T-helper 22 cell (primary cell): ENCODE results near the gene ZSWIM7.
"Not testable (repeated sequence)": the region's sequence is repeated elsewhere in the genome, so short reads cannot be mapped to it uniquely, and the experiment has no call there.

Experiments
- DNase-seq: peaks from one replicate; pipeline ENCODE4 v3.0.0-alpha.2; 2020; ENCODE audit warnings: low read depth

ZSWIM7 gene

DNA sequence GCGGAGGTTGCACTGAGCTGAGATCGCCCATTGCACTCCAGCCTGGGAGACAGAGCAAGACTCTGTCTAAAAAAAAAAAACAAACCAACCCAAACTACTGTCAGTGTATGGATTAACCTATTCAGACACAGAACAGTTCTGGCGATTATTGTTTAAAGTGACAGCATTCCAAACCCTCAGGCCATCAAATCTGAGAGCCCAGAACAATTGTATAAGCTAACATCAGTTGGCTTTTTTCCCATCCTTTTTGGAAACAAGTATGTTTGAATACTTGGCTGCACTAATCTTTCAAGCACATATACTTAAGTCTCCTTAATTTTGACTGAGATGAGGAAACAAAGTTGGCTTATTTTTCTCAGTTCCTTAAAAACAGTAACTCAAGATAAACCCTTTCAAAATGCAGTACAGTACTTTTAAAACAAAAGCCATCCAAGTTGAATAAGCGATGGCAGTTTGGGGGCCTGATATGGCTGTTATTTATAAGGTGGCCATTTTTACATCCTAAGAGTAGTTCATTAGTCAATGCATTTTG lies 1.4 kb downstream of the ZSWIM7 start:
- no peak for DNase-seq

DNA sequence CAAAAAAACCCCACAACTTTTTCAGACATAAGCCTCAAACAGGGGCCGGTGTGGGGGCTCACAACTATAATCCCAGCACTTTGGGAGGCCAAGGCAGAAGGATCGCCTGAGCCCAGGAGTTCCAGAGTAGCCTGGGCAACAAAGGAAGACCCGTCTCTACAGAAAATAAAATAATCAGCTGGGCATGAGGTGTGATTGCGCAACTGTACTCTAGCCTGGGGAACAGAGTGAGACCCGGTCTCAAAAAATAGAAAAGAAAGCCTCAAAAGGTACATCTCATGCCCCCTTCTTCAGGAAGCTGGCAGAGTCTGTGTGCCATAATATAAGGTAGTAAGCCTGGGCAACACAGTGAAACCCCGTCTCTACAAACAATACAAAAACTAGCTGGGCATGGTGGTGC lies 3.2 kb downstream of the ZSWIM7 start:
- no peak for DNase-seq

DNA sequence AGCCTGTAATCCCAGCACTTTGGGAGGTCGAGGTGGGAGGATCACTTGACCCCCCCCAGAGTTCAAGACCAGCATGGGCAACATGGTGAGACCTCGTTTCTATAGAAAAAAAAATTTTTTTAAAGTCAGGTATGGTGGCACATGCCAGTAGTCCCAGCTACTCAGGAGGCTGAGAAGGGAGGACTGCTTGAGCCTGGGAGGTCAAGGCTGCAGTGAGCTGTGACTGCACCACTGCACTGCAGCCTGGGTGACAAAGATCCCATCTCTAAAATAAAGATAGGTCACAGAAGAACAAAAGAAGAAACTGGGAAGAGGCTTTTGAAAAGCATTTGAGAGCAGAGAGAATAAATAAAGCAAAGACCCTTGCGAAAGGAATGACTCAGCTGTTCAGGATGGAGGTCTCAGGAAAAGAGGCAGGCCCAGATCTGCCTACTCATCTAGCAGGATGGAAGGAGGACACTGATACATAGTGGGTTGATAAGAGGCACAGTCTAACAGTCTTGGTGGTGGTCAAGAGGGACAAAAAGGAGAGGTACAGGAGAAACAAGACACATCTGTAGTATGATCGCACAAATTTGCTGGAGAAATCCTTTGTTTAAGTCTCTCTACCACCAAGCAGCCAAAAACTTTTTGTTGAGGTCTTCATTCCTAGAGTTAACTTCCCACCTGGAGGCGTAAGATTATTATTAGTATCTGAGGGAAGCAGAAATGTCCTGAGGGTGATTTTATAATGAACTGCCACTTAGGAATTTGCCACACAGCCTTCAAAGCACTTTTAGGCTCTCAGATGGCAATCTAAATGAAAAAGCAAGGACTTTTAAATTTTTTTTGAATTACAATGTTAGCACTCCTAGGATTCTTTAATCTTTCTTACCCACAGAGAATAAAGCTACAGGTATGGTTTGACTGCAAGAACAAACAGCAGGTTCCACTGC lies 17.6 kb downstream of the ZSWIM7 start:
- no peak for DNase-seq

DNA sequence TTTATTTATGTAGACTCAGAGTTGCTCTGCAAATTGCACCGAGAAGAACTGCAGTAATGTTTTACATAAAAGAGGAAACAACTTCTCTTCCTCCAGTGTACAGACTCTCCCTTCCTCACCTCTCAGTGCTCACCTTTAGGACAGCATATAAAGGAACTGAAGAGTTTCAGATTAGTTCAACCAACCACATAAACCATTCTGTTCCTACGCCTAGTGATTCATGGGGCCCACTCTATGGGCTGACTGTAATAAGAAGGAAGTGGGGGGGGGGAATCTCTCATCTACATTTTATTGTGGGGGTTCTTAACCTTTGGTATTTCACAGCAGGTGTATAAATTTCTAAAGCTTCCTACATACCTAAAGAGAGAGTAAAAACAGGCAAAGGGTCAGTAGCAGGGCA lies 18.3 kb downstream of the ZSWIM7 start:
- no peak for DNase-seq

DNA sequence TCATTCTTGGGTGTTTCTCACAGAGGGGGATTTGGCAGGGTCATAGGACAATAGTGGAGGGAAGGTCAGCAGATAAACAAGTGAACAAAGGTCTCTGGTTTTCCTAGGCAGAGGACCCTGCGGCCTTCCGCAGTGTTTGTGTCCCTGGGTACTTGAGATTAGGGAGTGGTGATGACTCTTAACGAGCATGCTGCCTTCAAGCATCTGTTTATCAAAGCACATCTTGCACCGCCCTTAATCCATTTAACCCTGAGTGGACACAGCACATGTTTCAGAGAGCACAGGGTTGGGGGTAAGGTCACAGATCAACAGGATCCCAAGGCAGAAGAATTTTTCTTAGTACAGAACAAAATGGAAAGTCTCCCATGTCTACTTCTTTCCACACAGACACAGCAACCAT lies 20.5 kb downstream of the ZSWIM7 start:
- DNase-seq: not testable (repeated sequence)

DNA sequence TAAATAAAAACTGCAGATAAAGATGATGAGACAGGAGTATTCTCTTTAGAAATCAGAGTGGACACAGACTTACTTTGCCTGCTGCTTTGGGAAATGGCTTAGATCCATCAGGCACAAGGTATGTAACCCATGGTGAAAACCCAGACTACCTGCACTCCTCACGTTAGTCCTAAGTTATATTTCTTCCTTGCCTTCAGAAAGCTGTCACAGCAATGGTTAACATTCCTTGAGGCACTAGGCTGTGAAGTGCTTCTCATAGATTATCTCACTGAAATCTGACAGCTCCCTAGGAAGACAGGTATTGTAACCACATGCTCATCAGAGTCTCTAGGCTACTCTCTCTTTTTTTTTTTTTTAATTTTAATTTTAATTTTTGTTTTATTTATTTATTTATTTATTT lies 20.9 kb downstream of the ZSWIM7 start:
- no peak for DNase-seq

- DNase-seq: no peak
Observed at GRCh38 chr17:15977894-15978293, 21.6 kb downstream of the ZSWIM7 start.

GRCh38 chr17:15973834-15974233 lies 25.7 kb downstream of the ZSWIM7 start:
- no peak for DNase-seq

DNA sequence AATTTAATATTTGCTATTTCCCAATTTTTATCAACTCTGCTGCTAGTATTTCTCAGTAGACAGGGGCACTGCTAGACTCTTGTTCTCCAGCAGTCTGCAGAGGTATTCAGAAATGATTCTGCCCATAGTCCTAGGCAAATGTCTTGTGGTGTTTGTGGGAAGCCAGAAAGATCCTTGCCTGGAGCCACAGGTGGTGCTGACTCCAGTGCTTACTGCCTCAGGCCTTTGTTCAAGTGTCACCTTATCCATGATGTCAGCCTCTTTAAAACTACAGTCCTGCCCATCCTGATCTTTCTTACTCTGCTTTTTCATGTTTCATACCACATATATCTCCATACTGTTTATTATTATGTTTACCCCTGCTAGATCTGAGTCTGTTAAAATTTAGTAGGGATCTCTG lies 26.5 kb downstream of the ZSWIM7 start:
- DNase-seq: no peak

GRCh38 chr17:15972497-15972951 lies 27.0 kb downstream of the ZSWIM7 start:
- DNase-seq: no peak

DNA sequence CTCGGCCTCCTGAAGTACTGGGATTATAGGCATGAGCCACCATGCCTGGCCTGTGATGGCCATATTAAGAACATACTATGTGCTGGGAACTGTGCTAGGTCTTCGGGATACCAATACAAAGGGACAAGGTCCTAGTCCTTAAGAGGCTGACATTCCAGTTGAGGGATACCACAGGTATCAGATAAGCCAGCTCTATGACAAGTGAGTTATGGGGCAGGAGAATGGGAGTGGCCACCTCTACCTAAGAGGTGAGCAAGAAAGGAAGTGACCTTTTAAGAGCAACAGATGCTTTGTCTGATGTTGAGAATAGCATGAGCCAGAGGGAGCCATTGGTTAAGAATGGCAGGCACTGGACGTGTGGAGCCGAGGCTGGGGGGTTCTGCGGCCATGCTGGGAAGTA lies 27.6 kb downstream of the ZSWIM7 start:
- no peak for DNase-seq

- DNase-seq: no peak
Observed at GRCh38 chr17:15971098-15971678, 28.3 kb downstream of the ZSWIM7 start.

DNA sequence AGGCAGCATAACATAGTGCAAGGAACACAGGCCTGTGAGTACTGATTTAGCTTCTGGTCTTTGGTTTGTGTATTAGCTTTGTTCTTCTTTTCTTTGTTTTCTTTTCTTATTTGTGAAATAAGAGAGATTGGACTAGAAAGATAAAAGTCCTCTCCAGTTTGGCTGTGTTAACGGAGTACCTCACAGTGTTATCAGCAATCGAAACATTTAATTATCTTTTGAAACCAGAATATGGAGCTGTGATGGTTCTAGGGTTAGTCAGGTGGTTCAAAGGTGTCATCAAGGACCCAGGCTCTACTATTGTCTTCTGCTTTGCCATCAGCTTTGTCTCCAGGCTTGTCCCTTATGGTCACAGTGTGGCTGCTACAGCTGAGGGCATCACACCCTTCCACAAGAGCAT lies 29.0 kb downstream of the ZSWIM7 start:
- DNase-seq: no peak

GRCh38 chr17:15969463-15969862 lies 30.0 kb downstream of the ZSWIM7 start:
- DNase-seq: no peak

- DNase-seq: no peak
Observed at GRCh38 chr17:15967706-15968399, 31.7 kb downstream of the ZSWIM7 start.

DNA sequence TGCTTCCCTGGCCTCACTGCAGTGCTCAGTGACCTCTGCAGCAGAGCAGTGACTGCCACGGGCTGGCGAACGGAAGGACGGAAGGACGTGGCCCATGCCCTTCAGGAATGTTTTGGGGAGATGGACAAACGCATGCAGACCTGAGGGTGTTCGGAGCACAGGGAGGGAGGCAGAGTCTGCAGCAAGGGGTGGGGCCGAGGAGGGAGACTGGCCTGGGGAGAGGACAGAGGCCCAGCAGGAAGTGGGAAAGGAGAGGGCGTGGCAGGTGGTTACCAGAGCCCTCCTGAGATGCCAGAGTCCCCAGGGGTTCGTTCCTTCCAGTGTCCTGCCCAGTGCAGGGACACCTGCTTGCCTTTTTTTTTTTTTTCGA lies 32.6 kb downstream of the ZSWIM7 start:
- DNase-seq: no peak

DNA sequence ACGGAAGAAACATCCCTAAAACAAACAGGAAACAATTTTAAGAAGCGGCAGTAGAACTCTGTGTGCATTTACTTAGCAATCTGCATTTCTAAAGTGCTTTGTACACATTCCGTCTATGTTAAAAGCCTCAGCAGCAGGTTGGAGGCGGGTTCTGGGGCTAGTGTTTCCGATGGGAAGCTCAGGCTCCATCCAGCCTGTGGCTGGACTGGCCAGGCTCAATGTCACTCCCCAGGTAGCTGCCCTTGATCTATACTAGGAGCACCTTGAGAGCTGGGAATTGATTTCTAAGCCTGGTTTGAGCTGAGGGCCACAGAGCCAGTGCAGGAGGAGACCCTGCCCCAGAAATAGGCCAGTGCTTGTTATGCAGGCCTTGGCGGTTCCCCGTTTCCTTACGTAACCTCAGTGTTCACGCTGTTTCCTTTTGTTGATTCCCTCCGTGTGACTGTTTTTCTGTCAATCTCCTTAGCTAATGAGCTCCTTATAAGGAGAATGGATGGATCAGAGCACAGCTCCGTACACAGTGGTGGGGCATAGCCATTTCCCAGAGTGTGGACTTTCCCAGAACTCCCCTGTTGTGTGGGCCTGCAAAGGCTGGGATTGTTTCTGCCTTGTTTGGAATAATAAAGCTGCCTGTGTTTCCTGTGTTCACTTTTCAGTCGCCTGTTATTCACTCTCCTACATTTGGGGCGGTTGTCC lies 33.2 kb downstream of the ZSWIM7 start:
- no peak for DNase-seq

DNA sequence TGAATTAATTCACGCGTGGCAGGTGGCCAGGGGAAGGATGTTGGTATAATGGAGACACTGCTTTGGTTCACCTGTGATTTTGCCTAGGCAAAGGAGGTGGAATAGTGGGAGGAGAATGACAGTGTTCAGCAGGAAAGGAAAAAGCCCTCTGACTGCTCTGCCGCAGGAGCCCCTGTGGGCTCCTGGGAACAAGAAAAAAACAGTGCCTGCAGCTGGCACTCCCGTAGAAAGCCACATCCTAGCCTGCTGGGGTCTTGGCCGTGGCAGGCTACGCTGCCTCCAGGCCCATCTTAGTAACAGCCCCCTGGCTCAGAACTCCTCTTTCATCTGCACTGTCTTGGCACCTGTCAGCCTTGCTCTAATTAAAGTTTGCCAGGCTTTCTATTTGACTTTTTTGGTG lies 34.0 kb downstream of the ZSWIM7 start:
- no peak for DNase-seq

DNA sequence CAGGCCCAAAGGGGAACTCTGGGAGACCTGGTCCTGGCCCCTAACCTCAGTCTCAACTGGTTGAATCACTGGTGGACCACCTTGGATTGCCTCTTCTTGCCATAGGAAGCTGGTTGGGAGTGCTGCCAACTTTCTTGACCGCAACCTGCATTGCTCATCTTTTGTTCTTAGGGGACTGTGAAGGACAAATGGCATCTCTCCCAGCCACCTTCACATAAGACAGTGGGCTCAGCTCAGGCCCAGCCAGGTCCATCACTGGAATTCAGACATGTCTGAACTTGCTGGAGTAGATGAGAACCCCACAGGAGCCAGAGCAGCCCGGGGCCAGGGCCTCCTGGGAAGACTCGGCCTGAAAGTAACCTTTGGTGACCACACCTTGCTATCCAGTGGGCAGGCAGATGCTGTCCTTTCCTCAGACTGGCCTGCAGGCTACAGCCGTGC lies 35.8 kb downstream of the ZSWIM7 start:
- DNase-seq: no peak

DNA sequence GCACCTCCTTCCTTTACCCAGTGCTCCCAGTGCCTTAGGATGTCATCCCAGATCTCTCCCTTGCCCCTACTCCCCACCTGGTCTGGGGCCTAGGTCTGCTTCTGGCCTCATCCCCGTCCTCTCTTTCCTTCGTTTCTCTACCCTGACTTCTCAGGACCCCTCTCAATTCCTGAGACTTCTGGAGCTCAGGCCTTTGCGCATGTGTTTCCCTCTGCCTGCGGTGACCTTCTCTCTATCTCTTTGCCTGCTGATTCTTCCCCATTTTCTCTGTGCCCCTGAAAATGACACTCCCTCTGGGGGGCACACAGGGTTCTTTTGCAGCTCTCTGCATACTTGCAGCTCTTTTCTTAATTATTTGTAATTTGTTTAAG lies 41.0 kb downstream of the ZSWIM7 start:
- no peak for DNase-seq

DNA sequence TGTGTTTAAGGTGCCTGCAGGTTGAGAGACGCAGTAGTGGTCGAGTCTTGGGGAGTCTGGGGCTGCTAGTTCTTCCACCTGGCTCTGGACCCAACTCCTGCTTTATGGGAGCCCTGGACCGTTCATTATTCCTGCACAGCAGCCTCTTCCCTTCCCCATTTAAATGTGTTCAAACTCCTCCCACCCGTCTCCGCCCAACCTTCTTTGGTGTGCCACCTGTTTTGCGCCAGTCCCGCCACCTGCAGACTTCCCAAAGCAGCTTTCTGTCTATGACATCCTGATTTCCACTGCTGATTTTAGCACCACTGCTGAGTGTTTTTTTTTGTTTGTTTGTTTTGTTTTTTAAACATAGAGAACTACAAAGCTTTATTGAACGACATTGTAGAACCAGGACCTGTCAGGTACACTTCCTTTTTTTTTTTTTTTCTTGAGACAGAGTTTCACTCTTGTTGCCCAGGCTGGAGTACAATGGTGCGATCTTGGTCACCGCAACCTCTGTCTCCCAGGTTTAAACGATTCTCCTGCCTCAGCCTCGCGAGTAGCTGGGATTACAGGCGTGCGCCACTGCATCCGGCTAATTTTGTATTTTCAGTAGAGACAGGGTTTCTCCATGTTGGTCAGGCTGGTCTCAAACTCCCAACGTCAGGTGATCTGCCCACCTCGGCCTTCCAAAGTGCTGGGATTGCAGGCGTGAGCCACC lies 41.7 kb downstream of the ZSWIM7 start:
- no peak for DNase-seq

GRCh38 chr17:15957206-15957605 lies 42.3 kb downstream of the ZSWIM7 start:
- DNase-seq: no peak
